Astrocyte (in vitro differentiated cells and primary cell): ENCODE measurements around the gene RAB4B.
"Not testable (repeated sequence)": the region's sequence is repeated elsewhere in the genome, so short reads cannot be mapped to it uniquely, and the experiment has no call there.

ENCODE experiments used
- CTCF ChIP-seq: IDR thresholded peaks from 2 replicates; pipeline ENCODE4 v1.5.1; 2011; ENCODE audit warnings: low read depth, mild to moderate bottlenecking, inconsistent platforms, low read length, moderate library complexity; ENCODE audit not compliant: insufficient read depth
- EZH2 ChIP-seq: IDR thresholded peaks from 2 replicates; pipeline ENCODE4 v1.6.1; 2012; ENCODE audit warnings: mild to moderate bottlenecking, low read length, inconsistent platforms; ENCODE audit not compliant: insufficient read depth

GRCh38 chr19:40842997-40843652 lies 65.1 kb downstream of the RAB4B start:
- TF ChIP-seq CTCF, EZH2: not testable (repeated sequence)
